Astrocyte of the cerebellum (primary cell): ENCODE results near the gene SETD6.

Source experiments
- DNase-seq: peaks from one replicate; pipeline ENCODE4 v3.0.0-alpha.2; 2011; ENCODE audit warnings: low read depth
- H3K4me3 ChIP-seq: 2 replicates; pipeline ENCODE4 v1.5.1; 2011; ENCODE audit warnings: mild to moderate bottlenecking, low read depth, low read length, moderate library complexity
- in situ Hi-C: cut with HindIII; loops from 2 replicates; pipeline ENCODE4 v1.10.0; 2017; ENCODE audit warnings: low sequenced_read_pairs
- TF ChIP-seq, protein P1 (sequence below): IDR thresholded peaks from 2 replicates; pipeline ENCODE4 v1.5.1; 2012; ENCODE audit warnings: low read length, low read depth, moderate library complexity, mild to moderate bottlenecking; ENCODE audit errors: missing control alignments

Gene SETD6

DNA sequence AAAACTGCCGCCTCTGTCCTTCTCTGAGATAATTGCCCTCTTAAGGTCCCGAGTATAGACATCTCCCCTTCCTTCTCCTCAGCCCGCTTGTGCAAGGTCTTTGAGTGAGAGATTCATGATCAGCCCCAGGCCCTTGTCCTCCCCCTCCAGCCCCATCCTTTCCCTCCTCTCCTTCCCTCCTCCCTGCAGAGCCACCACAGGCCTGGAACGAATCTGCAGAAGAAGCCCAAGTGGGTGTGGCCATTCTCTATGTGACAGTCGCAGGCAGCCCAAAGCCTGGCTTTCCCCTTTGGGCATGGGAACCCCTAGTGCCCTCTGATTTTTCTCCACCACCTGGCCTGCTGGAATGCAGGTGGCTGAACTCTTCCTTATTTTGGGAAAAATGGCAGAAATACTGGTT lies 22.6 kb upstream of the SETD6 start:
- no peak for DNase-seq
- TF ChIP-seq, protein P1, sequence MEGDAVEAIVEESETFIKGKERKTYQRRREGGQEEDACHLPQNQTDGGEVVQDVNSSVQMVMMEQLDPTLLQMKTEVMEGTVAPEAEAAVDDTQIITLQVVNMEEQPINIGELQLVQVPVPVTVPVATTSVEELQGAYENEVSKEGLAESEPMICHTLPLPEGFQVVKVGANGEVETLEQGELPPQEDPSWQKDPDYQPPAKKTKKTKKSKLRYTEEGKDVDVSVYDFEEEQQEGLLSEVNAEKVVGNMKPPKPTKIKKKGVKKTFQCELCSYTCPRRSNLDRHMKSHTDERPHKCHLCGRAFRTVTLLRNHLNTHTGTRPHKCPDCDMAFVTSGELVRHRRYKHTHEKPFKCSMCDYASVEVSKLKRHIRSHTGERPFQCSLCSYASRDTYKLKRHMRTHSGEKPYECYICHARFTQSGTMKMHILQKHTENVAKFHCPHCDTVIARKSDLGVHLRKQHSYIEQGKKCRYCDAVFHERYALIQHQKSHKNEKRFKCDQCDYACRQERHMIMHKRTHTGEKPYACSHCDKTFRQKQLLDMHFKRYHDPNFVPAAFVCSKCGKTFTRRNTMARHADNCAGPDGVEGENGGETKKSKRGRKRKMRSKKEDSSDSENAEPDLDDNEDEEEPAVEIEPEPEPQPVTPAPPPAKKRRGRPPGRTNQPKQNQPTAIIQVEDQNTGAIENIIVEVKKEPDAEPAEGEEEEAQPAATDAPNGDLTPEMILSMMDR = no peak
- in situ Hi-C loops = no loop called here
- no peak overlapping the region for H3K4me3 ChIP-seq

GRCh38 chr16:58493756-58494431 lies 21.4 kb upstream of the SETD6 start:
- TF ChIP-seq, protein P1 = no peak
- no peak for DNase-seq
- no peak overlapping the region for H3K4me3 ChIP-seq
- in situ Hi-C loops = no loop called here

DNA sequence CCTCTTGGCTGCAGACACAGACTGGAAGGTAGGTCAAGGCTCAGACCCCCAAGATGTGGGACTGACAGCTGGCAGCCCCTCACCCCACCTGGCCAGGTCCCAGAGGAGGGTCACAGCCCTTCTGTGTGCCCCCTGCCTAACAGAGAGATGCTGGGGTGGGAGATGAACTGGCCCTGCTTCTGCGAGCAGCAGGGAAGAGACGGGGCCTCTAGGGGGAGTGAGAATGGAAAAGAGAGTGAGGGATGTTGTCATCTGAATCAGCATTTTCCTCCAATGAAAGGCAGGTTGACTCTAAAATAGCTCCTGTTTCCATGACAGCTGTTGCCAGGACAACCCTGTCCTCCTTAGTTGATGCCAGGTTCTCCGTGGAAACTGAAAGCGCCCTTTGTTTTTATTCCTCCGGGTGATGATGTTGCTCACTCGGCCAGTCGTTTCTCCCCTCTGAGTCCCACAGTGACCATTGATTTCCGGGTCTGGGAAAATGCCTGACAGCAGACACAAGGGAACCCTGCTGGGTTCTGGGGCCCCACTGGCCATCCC lies 20.3 kb upstream of the SETD6 start:
- H3K4me3 ChIP-seq = peak overlapping the region; percentile 1
- TF ChIP-seq, protein P1 = peak; percentile 82
- in situ Hi-C loops = no loop called here
- DNase-seq = peak; percentile 98

DNA sequence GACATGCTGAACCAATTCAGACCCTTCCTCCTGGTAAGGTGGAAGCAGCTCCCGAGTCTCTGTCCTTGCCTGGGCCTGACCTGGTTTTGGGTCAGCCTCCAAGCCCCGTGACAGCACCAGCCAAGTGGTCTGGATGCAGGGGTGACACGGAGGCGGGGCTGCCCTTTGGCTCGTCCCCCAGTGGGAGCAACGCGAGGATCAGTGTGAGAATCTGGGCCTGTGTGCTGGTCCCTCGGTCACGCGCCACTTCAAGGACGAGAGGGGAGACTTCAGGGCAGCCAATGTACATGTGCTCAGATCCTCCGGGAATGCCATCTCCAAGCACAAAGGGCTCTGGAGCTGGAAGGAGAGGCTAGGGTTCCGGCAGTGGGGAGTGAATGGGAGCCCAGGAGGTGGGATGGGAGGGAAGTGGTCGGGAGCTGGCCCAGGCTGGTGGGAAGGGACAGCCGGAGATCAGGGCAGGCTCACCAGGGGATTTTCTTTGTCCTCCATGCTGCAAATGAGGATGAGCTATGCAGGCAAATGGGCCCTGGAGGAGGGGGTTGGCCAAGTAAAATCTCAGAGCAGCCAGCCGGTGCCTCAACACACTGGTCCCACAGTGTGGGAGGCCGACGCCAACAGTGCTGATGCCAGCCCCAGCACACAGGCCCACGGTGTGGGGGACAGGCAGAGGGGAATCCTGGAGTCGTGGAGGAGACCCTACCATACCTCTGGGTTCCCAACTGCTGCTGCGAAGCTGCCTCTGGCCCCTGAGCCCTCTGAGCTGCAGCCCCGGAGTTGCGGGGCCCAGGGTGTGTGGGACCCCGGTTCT lies 19.6 kb upstream of the SETD6 start:
- in situ Hi-C loops = no loop called here
- H3K4me3 ChIP-seq = peak overlapping the region; percentile 1
- TF ChIP-seq, protein P1 = no peak
- no peak for DNase-seq

- DNase-seq = no peak
- TF ChIP-seq, protein P1 = no peak
- in situ Hi-C loops = no loop called here
- H3K4me3 ChIP-seq = no peak overlapping the region
Observed at GRCh38 chr16:58497468-58497867, 17.8 kb upstream of the SETD6 start.

DNA sequence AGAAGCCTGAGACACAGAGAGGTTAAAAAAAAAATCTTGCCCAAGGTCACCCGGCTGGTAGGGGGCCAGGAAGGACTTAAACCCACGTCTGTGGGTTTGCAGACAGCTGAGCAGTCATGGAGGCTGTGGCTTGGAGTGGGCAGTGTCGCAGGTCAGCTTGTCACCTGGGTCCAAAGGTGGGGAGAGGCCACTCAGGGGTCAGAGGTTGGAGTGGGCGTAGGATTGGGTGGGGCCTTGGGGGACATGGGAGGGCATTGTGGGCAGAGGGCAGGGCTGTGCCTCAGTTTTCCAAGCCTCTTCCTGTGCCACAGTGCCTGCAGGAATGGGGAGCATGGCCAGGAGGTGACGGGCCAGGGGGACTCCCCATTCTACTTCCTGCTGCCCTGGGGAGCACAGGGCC lies 17.4 kb upstream of the SETD6 start:
- TF ChIP-seq, protein P1 = no peak
- in situ Hi-C loops = no loop called here
- no peak for DNase-seq
- no peak overlapping the region for H3K4me3 ChIP-seq
